GM23338 (cell line): Measurements from ENCODE around the gene LARGE1. TPM values are rescaled to one million over a fixed set of nuclear protein-coding genes. Genes with fewer than 3 reads are reported as not detected.

Experiments used
- ATAC-seq: fragments of 200-7000 bp; cut with Tn5 transposase; 3 replicates; pipeline ENCODE4 v1.9.1; 2020
- DNase-seq: peaks from one replicate; pipeline ENCODE4 v3.0.0-alpha.2; 2015; ENCODE audit warnings: low spot score
- H2AFZ ChIP-seq: fragments of 200-600 bp; sonication (generic); 2 replicates; pipeline ENCODE4 v1.8.0; 2016; ENCODE audit warnings: antibody characterized with exemption, mild to moderate bottlenecking, moderate library complexity
- H3F3A ChIP-seq: fragments of 200-600 bp; sonication (generic); replicated peaks from 2 replicates; pipeline ENCODE4 v1.8.0; 2017; ENCODE audit warnings: antibody characterized with exemption, mixed run types, low read depth
- H3K27ac ChIP-seq: fragments of 200-600 bp; sonication (generic); 2 replicates; pipeline ENCODE4 v1.6.1; 2016; ENCODE audit warnings: low read depth
- H3K27me3 ChIP-seq: fragments of 200-600 bp; sonication (generic); 2 replicates; pipeline ENCODE4 v1.8.0; 2016; ENCODE audit warnings: mild to moderate bottlenecking, mixed run types, moderate library complexity; ENCODE audit not compliant: insufficient read depth
- H3K36me3 ChIP-seq: fragments of 200-600 bp; sonication (generic); 2 replicates; pipeline ENCODE4 v1.8.0; 2016; ENCODE audit warnings: mild to moderate bottlenecking; ENCODE audit not compliant: insufficient read depth
- H3K4me1 ChIP-seq: fragments of 200-600 bp; sonication (generic); 2 replicates; pipeline ENCODE4 v1.8.0; 2016; ENCODE audit warnings: mild to moderate bottlenecking, moderate library complexity; ENCODE audit not compliant: insufficient read depth
- H3K4me2 ChIP-seq: fragments of 200-600 bp; sonication (generic); 2 replicates; pipeline ENCODE4 v1.7.1; 2017; ENCODE audit warnings: mixed run types
- H3K4me3 ChIP-seq: fragments of 200-600 bp; sonication (generic); 2 replicates; pipeline ENCODE4 v1.6.1; 2016; ENCODE audit warnings: mixed run types
- H3K79me2 ChIP-seq: fragments of 200-600 bp; sonication (generic); replicated peaks from 2 replicates; pipeline ENCODE4 v1.8.0; 2017; ENCODE audit warnings: mild to moderate bottlenecking; ENCODE audit not compliant: insufficient read depth
- H3K9me2 ChIP-seq: fragments of 200-600 bp; sonication (generic); 2 replicates; pipeline ENCODE4 v1.8.0; 2017; ENCODE audit not compliant: insufficient read depth
- H4K20me1 ChIP-seq: fragments of 200-600 bp; sonication (generic); replicated peaks from 2 replicates; pipeline ENCODE4 v1.8.0; 2017; ENCODE audit warnings: mild to moderate bottlenecking; ENCODE audit not compliant: insufficient read depth
- H3K27ac Mint-ChIP-seq: 2 replicates; pipeline ENCODE4 v1.8.0; 2020; ENCODE audit warnings: inconsistent platforms, mild to moderate bottlenecking, moderate library complexity, mixed read lengths
- H3K27me3 Mint-ChIP-seq: 3 replicates; pipeline ENCODE4 v1.8.0; 2022; ENCODE audit warnings: low read depth, mild to moderate bottlenecking, moderate library complexity, mixed read lengths, inconsistent platforms; ENCODE audit not compliant: insufficient read depth, poor library complexity
- H3K36me3 Mint-ChIP-seq: 3 replicates; pipeline ENCODE4 v1.8.0; 2021; ENCODE audit warnings: low read depth, mild to moderate bottlenecking, inconsistent platforms, moderate library complexity, mixed read lengths
- H3K4me1 Mint-ChIP-seq: 3 replicates; pipeline ENCODE4 v1.8.0; 2020; ENCODE audit warnings: mild to moderate bottlenecking, inconsistent platforms, mixed read lengths
- H3K4me3 Mint-ChIP-seq: 3 replicates; pipeline ENCODE4 v1.8.0; 2021; ENCODE audit warnings: moderate library complexity, mild to moderate bottlenecking, inconsistent platforms, mixed read lengths
- H3K9me3 Mint-ChIP-seq: 3 replicates; pipeline ENCODE4 v1.8.0; 2020; ENCODE audit warnings: moderate library complexity, mild to moderate bottlenecking, inconsistent platforms, mixed read lengths
- CREB1 ChIP-seq: fragments of 250-450 bp; sonication (Bioruptor Pico); IDR thresholded peaks from 2 replicates; pipeline ENCODE4 v1.5.0; 2020; ENCODE audit warnings: low read depth, mild to moderate bottlenecking, moderate library complexity
- EZH2 ChIP-seq: fragments of 200-600 bp; sonication (generic); IDR thresholded peaks from one replicate; pipeline ENCODE4 v1.8.0; 2017; ENCODE audit warnings: antibody characterized with exemption, mild to moderate bottlenecking, low read depth; ENCODE audit not compliant: unreplicated experiment
- NANOG ChIP-seq: IDR thresholded peaks from 2 replicates; pipeline ENCODE4 v1.6.1; 2016; ENCODE audit warnings: antibody characterized with exemption, borderline replicate concordance
- POLR2AphosphoS5 ChIP-seq: IDR thresholded peaks from 2 replicates; pipeline ENCODE4 v1.6.1; 2016; ENCODE audit warnings: antibody characterized with exemption, low read depth
- REST ChIP-seq: IDR thresholded peaks from one replicate; pipeline ENCODE4 v1.6.1; 2018; ENCODE audit warnings: antibody characterized with exemption; ENCODE audit not compliant: unreplicated experiment
- STAT1 ChIP-seq: IDR thresholded peaks from one replicate; pipeline ENCODE4 v1.6.1; 2016; ENCODE audit warnings: antibody characterized with exemption; ENCODE audit not compliant: unreplicated experiment
- ZNF114 ChIP-seq: fragments of 250-450 bp; sonication (Bioruptor Pico); IDR thresholded peaks from 2 replicates; pipeline ENCODE4 v1.5.0; 2020; ENCODE audit warnings: mild to moderate bottlenecking, moderate library complexity
- ZNF331 ChIP-seq: fragments of 250-450 bp; sonication (Bioruptor Pico); IDR thresholded peaks from 2 replicates; pipeline ENCODE4 v1.5.0; 2020; ENCODE audit warnings: low read depth, mild to moderate bottlenecking, moderate library complexity
- polyA plus RNA-seq: library from polyadenylated mRNA; unstranded; fragments of >200 nt; fragmentation: Nextera tagmentation; extraction: Ambion mirVana; gene quantifications from 2 replicates; pipeline ENCODE4 v1.2.1, GENCODE V29; 2016
- total RNA-seq: library from RNA; depleted of rRNA; stranded (reverse); fragments of >200 nt; shearing (Covaris generic); gene quantifications from 2 replicates; pipeline ENCODE4 v1.2.3, GENCODE V29; 2014
- TF ChIP-seq, protein P1 (sequence below): fragments of 250-450 bp; sonication (Bioruptor Pico); IDR thresholded peaks from 2 replicates; pipeline ENCODE4 v1.5.0; 2020; ENCODE audit warnings: mild to moderate bottlenecking, moderate library complexity

Gene LARGE1
- total and polyA plus RNA-seq, 2 experiments from 2014 or later: 12.8 to 75.6 TPM

DNA sequence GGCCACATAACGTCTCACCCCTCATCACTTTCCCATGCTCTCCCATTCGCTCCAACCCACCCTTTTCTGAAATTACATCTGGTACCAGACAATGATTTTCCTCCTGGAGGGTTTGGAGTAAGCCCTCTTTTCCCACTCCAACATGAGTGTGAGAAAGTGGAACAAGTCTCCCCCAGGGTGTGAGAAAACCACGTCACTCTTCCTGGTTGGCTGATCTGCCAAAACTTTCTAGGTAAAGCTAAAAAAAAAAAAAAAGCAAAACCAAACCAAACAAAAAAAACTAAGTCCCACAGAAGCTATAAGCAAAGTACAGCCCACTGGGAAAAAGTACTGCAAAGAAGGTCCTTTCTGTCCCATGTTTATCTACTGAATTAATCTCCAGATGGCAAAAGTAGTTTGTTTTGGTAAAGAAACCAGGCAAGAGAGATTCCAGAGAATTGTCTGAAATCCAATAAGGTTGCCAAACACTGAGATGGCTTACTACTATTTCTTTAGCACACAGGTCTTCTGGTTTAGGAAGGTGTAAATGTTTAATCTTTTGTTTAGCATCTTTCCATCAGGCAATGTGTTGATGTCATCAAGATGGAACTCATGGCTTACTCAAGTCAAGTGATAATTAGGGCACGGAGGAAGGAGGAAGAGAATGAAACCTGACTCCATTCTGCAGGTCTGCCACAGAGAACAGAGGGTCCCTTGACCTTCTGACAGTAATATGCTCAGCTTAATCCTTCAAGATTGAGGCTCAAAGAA, 395.6 kb downstream of the LARGE1 start (continued):
- TF ChIP-seq REST (no peak), NANOG (no peak), ZNF331 (CRISPR knock-in tag) (no peak), POLR2AphosphoS5 (no peak), ZNF114 (no peak), STAT1 (no peak)

GRCh38 chr22:33521879-33522665, 398.2 kb downstream of the LARGE1 start:
- peaks cover 9% of the 10 kb centered on the region for H3K27me3 Mint-ChIP-seq
- no peaks in the 10 kb centered on the region for H3K9me2 ChIP-seq
- H2AFZ ChIP-seq: no peak overlapping the region
- no peak overlapping the region for H3K27ac Mint-ChIP-seq
- H3K36me3 Mint-ChIP-seq: peaks cover 19% of the 10 kb centered on the region
- H3K79me2 ChIP-seq: peaks cover 30% of the 10 kb centered on the region
- H3K4me2 ChIP-seq: no peak overlapping the region
- no peak overlapping the region for H3K4me3 ChIP-seq
- TF ChIP-seq, protein P1, sequence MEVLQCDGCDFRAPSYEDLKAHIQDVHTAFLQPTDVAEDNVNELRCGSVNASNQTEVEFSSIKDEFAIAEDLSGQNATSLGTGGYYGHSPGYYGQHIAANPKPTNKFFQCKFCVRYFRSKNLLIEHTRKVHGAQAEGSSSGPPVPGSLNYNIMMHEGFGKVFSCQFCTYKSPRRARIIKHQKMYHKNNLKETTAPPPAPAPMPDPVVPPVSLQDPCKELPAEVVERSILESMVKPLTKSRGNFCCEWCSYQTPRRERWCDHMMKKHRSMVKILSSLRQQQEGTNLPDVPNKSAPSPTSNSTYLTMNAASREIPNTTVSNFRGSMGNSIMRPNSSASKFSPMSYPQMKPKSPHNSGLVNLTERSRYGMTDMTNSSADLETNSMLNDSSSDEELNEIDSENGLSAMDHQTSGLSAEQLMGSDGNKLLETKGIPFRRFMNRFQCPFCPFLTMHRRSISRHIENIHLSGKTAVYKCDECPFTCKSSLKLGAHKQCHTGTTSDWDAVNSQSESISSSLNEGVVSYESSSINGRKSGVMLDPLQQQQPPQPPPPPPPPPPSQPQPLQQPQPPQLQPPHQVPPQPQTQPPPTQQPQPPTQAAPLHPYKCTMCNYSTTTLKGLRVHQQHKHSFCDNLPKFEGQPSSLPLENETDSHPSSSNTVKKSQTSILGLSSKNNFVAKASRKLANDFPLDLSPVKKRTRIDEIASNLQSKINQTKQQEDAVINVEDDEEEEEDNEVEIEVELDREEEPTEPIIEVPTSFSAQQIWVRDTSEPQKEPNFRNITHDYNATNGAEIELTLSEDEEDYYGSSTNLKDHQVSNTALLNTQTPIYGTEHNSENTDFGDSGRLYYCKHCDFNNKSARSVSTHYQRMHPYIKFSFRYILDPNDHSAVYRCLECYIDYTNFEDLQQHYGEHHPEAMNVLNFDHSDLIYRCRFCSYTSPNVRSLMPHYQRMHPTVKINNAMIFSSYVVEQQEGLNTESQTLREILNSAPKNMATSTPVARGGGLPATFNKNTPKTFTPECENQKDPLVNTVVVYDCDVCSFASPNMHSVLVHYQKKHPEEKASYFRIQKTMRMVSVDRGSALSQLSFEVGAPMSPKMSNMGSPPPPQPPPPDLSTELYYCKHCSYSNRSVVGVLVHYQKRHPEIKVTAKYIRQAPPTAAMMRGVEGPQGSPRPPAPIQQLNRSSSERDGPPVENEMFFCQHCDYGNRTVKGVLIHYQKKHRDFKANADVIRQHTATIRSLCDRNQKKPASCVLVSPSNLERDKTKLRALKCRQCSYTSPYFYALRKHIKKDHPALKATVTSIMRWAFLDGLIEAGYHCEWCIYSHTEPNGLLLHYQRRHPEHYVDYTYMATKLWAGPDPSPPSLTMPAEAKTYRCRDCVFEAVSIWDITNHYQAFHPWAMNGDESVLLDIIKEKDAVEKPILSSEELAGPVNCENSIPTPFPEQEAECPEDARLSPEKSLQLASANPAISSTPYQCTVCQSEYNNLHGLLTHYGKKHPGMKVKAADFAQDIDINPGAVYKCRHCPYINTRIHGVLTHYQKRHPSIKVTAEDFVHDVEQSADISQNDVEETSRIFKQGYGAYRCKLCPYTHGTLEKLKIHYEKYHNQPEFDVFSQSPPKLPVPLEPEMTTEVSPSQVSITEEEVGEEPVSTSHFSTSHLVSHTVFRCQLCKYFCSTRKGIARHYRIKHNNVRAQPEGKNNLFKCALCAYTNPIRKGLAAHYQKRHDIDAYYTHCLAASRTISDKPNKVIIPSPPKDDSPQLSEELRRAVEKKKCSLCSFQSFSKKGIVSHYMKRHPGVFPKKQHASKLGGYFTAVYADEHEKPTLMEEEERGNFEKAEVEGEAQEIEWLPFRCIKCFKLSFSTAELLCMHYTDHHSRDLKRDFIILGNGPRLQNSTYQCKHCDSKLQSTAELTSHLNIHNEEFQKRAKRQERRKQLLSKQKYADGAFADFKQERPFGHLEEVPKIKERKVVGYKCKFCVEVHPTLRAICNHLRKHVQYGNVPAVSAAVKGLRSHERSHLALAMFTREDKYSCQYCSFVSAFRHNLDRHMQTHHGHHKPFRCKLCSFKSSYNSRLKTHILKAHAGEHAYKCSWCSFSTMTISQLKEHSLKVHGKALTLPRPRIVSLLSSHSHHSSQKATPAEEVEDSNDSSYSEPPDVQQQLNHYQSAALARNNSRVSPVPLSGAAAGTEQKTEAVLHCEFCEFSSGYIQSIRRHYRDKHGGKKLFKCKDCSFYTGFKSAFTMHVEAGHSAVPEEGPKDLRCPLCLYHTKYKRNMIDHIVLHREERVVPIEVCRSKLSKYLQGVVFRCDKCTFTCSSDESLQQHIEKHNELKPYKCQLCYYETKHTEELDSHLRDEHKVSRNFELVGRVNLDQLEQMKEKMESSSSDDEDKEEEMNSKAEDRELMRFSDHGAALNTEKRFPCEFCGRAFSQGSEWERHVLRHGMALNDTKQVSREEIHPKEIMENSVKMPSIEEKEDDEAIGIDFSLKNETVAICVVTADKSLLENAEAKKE (CRISPR knock-in tag): no peak
- no peak for TF ChIP-seq ZNF331 (CRISPR knock-in tag)
- no peak for TF ChIP-seq NANOG
- TF ChIP-seq CREB1 (CRISPR knock-in tag): no peak
- TF ChIP-seq EZH2: no peak
- H3F3A ChIP-seq: no peaks in the 10 kb centered on the region
- peaks cover 19% of the 10 kb centered on the region for H4K20me1 ChIP-seq
- H3K9me3 Mint-ChIP-seq: peaks cover 8% of the 10 kb centered on the region
- no peaks in the 10 kb centered on the region for H3K36me3 ChIP-seq
- no peak for DNase-seq
- peaks cover 23% of the 10 kb centered on the region for H3K4me1 Mint-ChIP-seq
- no peak overlapping the region for H3K27ac ChIP-seq
- no peak for ATAC-seq
- H3K4me3 Mint-ChIP-seq: no peak overlapping the region
- peaks cover 8% of the 10 kb centered on the region; the same call in 1 of the 2 replicates for H3K4me1 ChIP-seq
- no peaks in the 10 kb centered on the region for H3K27me3 ChIP-seq
